Heart right ventricle (tissue), 16 donors: ENCODE measurements around the gene GEMIN4. TPM values are rescaled to one million over a fixed set of nuclear protein-coding genes. Genes with fewer than 3 reads are reported as not detected.
A peak's percentile ranks its signal among the peaks of the same experiment; 100 is the strongest.

ENCODE experiments used
- ATAC-seq, 8 donors: fragments of 200-7000 bp; cut with Tn5 transposase; one replicate each; pipeline ENCODE4 v1.9.1; 2020; ENCODE audit warnings: mild to moderate bottlenecking in 8 of 8, moderate library complexity in 8 of 8, moderate number of reproducible peaks in 1 of 8
- DNase-seq, 2 donors: peaks; one replicate each; pipeline ENCODE4 v3.0.0-alpha.2; 2020
- H3K27ac ChIP-seq, 10 donors: fragments of 200-600 bp; sonication (generic) in 2 of 10; one replicate each; pipeline versions ENCODE4 v1.5.0 to v1.8.0; 2020 to 2022; ENCODE audit warnings: mild to moderate bottlenecking in 3 of 10
- H3K27me3 ChIP-seq, 7 donors: fragments of 200-600 bp; one replicate each; pipeline ENCODE4 v1.8.0; 2021 to 2022; ENCODE audit warnings: mild to moderate bottlenecking in 2 of 7
- H3K36me3 ChIP-seq, 9 donors: fragments of 200-600 bp; sonication (generic) in 1 of 9; one replicate each; pipeline versions ENCODE4 v1.5.0 to v1.8.0; 2020 to 2022; ENCODE audit warnings: mild to moderate bottlenecking in 2 of 9
- H3K4me1 ChIP-seq, 9 donors: fragments of 200-600 bp; sonication (generic) in 1 of 9; one replicate each; pipeline versions ENCODE4 v1.5.0 to v1.8.0; 2020 to 2022; ENCODE audit warnings: mild to moderate bottlenecking in 4 of 9
- H3K4me3 ChIP-seq, 10 donors: fragments of 200-600 bp; sonication (generic) in 2 of 10; one replicate each; pipeline versions ENCODE4 v1.5.0 to v1.8.0; 2020 to 2022; ENCODE audit warnings: mild to moderate bottlenecking in 7 of 10, moderate library complexity in 2 of 10
- H3K9me3 ChIP-seq, 11 donors: fragments of 200-600 bp in 10 of 11; sonication (generic) in 2 of 11; one replicate each; pipeline versions ENCODE4 v1.5.0 to v1.8.0; 2013 to 2022; ENCODE audit warnings: mild to moderate bottlenecking in 2 of 11, control low read depth in 1 of 11, moderate library complexity in 1 of 11
- CTCF ChIP-seq, 9 donors: fragments of 200-600 bp; sonication (generic) in 2 of 9; IDR thresholded peaks; one replicate each; pipeline versions ENCODE4 v1.5.0 to v1.8.0; 2021 to 2022; ENCODE audit warnings: antibody characterized with exemption in 9 of 9, mild to moderate bottlenecking in 5 of 9, moderate library complexity in 1 of 9
- WGBS, 2 donors: extraction: QIAGEN DNeasy Blood & Tissue Kit; methylation state at CpG; one replicate each; pipeline ENCODE4 v1.1.7; 2013; ENCODE audit warnings: inconsistent platforms in 1 of 2; 5-methylcytosine and 5-hydroxymethylcytosine counted together
- intact Hi-C, 10 donors: fragments of 100-400 bp; cut with DNase I; formaldehyde crosslinking; loops; one replicate each; pipeline versions ENCODE4 v1.11.1 to v1.14.2; 2022
- polyA plus RNA-seq, 2 donors: library from polyadenylated mRNA; stranded (reverse); fragments of 200-250 nt; gene quantifications; one replicate each; pipeline ENCODE4 v1.2.3, GENCODE V29; 2013
- total RNA-seq, 10 donors: library from RNA; stranded (reverse); fragmentation: NEBNext Ultra II Directional in 3 of 10; extraction: Animal tissue kit (Norgen Biotek cat#: 25700) in 3 of 10; gene quantifications; one replicate each; pipeline versions ENCODE4 v1.2.1 to v1.2.4, GENCODE V29; 2021 to 2023
- donor health status: Arrhythmogenic right ventricular cardiomyopathy.
- donor health status: ischemic (EF 13 %, LVEDD 7.1; RV severe dilation, severe dysfunction).
- donor health status: healthy with polysubstance abuse.
- donor health status: DM: no; HTN: yes; CAD: no.
- donor health status: DM: no; HTN: no; CAD: no.
- donor health status: ischemic (EF 25% LVEDD 6.9; RV normal size, moderate dysfunction).
- donor health status: ischemic (EF 25% LVEDD 5.7; RV mildly dilated, moderate dysfunction).
- donor health status: healthy.
- donor health status: DM: yes; HTN: yes; CAD: no.
- donor health status: Ischemic cardiomyopathy.
- donor health status: ischemic (EF 35%, LVEDD 5.7; RV mildly dilated, moderate dysfunction).
- donor health status: nonischemic (EF 11% LVEDD 7.7; RV severe dilation, severe dysfunction).
- donor health status: DM: yes; HTN: yes; CAD: no.
- donor health status: PGD.
- donor health status: ischemic (EF 29% LVEDD 5.4; RV normal size, mild dysfunction).
- donor health status: nonischemic (EF 23%, LVEDD 6.1; RV moderate dilation, normal function).

GEMIN4 gene
- total and polyA plus RNA-seq, 12 donors = 4.8 to 14.9 (median 11.2) TPM

GRCh38 chr17:733743-734142 lies 18.3 kb downstream of the GEMIN4 start:
- no peak for DNase-seq
- H3K36me3 ChIP-seq = peaks cover 0 to 37% (median 0%) of the 10 kb centered on the region in 9 donors
- TF ChIP-seq CTCF (IDR thresholded peaks at IDR 0.05) = no peak
- peaks cover 0 to 25% (median 17%) of the 10 kb centered on the region in 9 donors for H3K4me1 ChIP-seq
- H3K27me3 ChIP-seq = peaks cover 0 to 12% (median 0%) of the 10 kb centered on the region in 7 donors
- ATAC-seq = no peak
- intact Hi-C loops = no loop called here
- no peaks in the 10 kb centered on the region for H3K9me3 ChIP-seq
- no peak overlapping the region for H3K27ac ChIP-seq
- 80% methylated on average over 10 of the region's 10 CpGs for WGBS, 2 donors
- H3K4me3 ChIP-seq = peak overlapping the region in 5 of 10 donors; percentile 63 to 85 (median 80)

GRCh38 chr17:732902-733720 lies 19.0 kb downstream of the GEMIN4 start:
- DNase-seq (peak in 1 of 2 donors; percentile 31), ATAC-seq (peak; percentile 49 to 77 (median 56))
- Histone ChIP-seq H3K4me1 (peaks cover 0 to 25% (median 17%) of the 10 kb centered on the region in 9 donors), H3K27ac (peak overlapping the region in 9 of 10 donors; percentile 60 to 89 (median 81)), H3K4me3 (peak overlapping the region; percentile 58 to 95 (median 78)), H3K36me3 (peaks cover 0 to 30% (median 0%) of the 10 kb centered on the region in 9 donors), H3K9me3 (no peaks in the 10 kb centered on the region), H3K27me3 (peaks cover 0 to 12% (median 0%) of the 10 kb centered on the region in 7 donors)
- intact Hi-C loops = no loop called here
- WGBS, 2 donors = 8% methylated on average over 55 to 57 of the region's 57 CpGs
- no peak for TF ChIP-seq CTCF (IDR thresholded peaks at IDR 0.05)

- WGBS, 2 donors = 0% methylated on average over 61 to 122 of the region's 126 CpGs
- H3K9me3 ChIP-seq = no peaks in the 10 kb centered on the region
- TF ChIP-seq CTCF (IDR thresholded peaks at IDR 0.05) = no peak
- peaks cover 0 to 22% (median 0%) of the 10 kb centered on the region in 9 donors for H3K36me3 ChIP-seq
- ATAC-seq (peak; percentile 62 to 88 (median 75)), DNase-seq (peak; percentile 63 to 78)
- peaks cover 0 to 12% (median 0%) of the 10 kb centered on the region in 7 donors for H3K27me3 ChIP-seq
- peak within 1 kb of the TSS; percentile 63 to 95 (median 78) for H3K4me3 ChIP-seq
- peaks cover 0 to 25% (median 17%) of the 10 kb centered on the region in 9 donors for H3K4me1 ChIP-seq
- peak within 1 kb of the TSS in 9 of 10 donors; percentile 65 to 89 (median 83) for H3K27ac ChIP-seq
- intact Hi-C loops = no loop called here
These were observed 19.8 kb downstream of the GEMIN4 start, which contains the start of gene TLCD3A for GRCh38 chr17:732067-732901. TLCD3A (plus strand) TSS chr17:732596; CDS start chr17:732648, 52 bp downstream.

- intact Hi-C loops = no loop called here
- Histone ChIP-seq H3K4me1 (peaks cover 0 to 25% (median 17%) of the 10 kb centered on the region in 9 donors), H3K4me3 (peak overlapping the region; percentile 63 to 95 (median 78)), H3K36me3 (peaks cover 0 to 21% (median 0%) of the 10 kb centered on the region in 9 donors), H3K27me3 (peaks cover 0 to 12% (median 0%) of the 10 kb centered on the region in 7 donors), H3K9me3 (no peaks in the 10 kb centered on the region), H3K27ac (peak overlapping the region in 9 of 10 donors; percentile 65 to 89 (median 77))
- TF ChIP-seq CTCF (IDR thresholded peaks at IDR 0.05) = no peak
- ATAC-seq (peak in 4 of 8 donors; percentile 18 to 43 (median 34)), DNase-seq (no peak)
- 10 to 14% methylated on average over 26 of the region's 26 CpGs for WGBS, 2 donors
These were observed 20.4 kb downstream of the GEMIN4 start for GRCh38 chr17:731644-732066.
